ENCODE measurements around the gene C3orf80. TPM values are rescaled to one million over a fixed set of nuclear protein-coding genes. Genes with fewer than 3 reads are reported as not detected.
A peak's percentile ranks its signal among the peaks of the same experiment; 100 is the strongest.

The C3orf80 gene
- total RNA-seq, 4 donors from 2014 or later, result 0.40 to 3.7 (median 1.8) TPM

DNA sequence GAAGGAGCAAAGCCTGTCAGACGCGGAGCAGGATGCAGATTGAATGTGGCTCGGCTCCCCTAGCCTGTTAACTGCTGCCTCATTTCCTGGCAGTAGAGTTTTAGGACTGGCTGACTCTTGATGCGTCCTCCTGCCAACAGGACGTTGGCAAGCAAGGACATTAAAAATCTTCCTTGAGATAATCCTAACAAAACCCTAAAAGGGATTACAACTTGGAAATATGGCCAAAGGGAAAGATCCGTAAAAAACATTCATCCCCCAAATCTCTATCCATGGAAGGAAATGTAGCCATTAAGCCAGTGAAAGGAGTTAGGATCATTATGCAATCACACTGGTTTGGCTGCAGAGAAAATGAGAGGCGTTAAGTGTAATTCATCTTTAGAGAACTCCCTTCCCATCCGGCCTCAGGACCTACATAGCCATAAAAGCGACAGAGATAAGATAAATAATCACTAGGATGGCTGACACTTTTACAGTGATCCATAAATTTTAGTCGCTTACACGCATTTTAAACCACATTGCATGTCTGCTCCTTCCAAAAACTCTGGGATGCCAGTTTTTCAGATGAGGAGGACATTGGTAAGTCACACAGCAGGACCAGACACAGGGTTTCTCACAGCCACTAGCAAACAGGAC is 44.5 kb upstream of the C3orf80 start:
- no peak overlapping the region for H3K4me3 ChIP-seq
- in situ Hi-C loops (cut with MboI; ENCODE audit: low pct_ligation_motif_present in 1 of 4, low pct_unique_long_range_greater_than_20kb in 1 of 4, low sequenced_read_pairs in 3 of 4) (no loop called here), intact Hi-C loops (cut with DNase I; ENCODE audit: low total_unique reads) (loop anchor here (5.0 kb wide), 1 partner anchor 47 kb away; the partner anchor contains the start of gene C3orf80)
- H3K27ac ChIP-seq, result peak overlapping the region; percentile 44 to 76 (median 64)
- no peak for DNase-seq
- no peaks in the 10 kb centered on the region for H3K9me3 ChIP-seq
- TF ChIP-seq, protein P1, sequence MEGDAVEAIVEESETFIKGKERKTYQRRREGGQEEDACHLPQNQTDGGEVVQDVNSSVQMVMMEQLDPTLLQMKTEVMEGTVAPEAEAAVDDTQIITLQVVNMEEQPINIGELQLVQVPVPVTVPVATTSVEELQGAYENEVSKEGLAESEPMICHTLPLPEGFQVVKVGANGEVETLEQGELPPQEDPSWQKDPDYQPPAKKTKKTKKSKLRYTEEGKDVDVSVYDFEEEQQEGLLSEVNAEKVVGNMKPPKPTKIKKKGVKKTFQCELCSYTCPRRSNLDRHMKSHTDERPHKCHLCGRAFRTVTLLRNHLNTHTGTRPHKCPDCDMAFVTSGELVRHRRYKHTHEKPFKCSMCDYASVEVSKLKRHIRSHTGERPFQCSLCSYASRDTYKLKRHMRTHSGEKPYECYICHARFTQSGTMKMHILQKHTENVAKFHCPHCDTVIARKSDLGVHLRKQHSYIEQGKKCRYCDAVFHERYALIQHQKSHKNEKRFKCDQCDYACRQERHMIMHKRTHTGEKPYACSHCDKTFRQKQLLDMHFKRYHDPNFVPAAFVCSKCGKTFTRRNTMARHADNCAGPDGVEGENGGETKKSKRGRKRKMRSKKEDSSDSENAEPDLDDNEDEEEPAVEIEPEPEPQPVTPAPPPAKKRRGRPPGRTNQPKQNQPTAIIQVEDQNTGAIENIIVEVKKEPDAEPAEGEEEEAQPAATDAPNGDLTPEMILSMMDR (IDR thresholded peaks at IDR 0.05), result no peak
- TF ChIP-seq POLR2A (IDR thresholded peaks at IDR 0.05), result no peak
- peak; percentile 84 to 93 (median 90) for TF ChIP-seq POLR2AphosphoS5 (IDR thresholded peaks at IDR 0.05)
- peak; percentile 79 for TF ChIP-seq EP300 (IDR thresholded peaks at IDR 0.05; ENCODE audit: low read depth)
- H3K4me1 ChIP-seq, result peaks cover 0 to 30% (median 6%) of the 10 kb centered on the region in 4 donors
- no peaks in the 10 kb centered on the region for H3K27me3 ChIP-seq
- WGBS, 2 donors (ENCODE audit: low coverage in 1 of 2), result 15 to 23% methylated on average over 10 to 11 of the region's 11 CpGs
- H3K36me3 ChIP-seq, result no peaks in the 10 kb centered on the region

DNA sequence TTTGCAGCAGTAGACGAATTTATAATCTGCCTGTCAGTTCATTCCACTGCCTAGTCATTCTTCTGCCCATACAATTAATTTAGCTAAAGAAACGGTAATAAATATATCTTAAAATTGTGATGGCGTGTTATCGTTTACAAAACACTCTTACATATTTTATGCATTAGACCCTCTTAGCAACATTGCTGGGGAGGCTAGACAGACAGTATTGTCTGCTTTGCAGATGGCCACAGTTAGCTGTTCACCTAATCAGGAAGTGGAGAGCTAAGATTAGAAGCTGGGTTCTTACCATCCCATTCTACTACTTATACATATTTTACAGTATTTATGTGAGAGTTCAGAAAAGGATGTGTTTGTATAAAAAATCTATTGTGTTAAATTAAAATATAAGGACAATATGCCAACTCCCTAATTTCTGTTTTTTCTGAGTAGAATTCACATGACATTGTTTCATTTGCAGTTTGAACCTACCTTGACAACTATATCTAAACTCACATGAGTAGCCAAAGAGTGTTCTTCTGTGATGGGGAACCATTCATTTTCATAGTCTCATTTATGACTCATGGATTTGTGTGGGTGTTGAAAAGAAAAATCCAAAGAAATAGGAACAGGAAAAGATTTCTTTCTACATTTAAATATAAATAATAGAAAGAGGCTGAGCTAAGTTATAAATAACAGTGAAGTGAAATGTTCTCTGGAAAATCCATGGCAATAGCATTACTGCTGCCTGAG is 41.7 kb upstream of the C3orf80 start:
- no peak for DNase-seq
- H3K4me1 ChIP-seq, result peaks cover 0 to 30% (median 6%) of the 10 kb centered on the region in 4 donors
- H3K27me3 ChIP-seq, result no peaks in the 10 kb centered on the region
- no peaks in the 10 kb centered on the region for H3K9me3 ChIP-seq
- in situ Hi-C loops (cut with MboI; ENCODE audit: low pct_ligation_motif_present in 1 of 4, low pct_unique_long_range_greater_than_20kb in 1 of 4, low sequenced_read_pairs in 3 of 4) (no loop called here), intact Hi-C loops (cut with DNase I; ENCODE audit: low total_unique reads) (loop anchor here (5.0 kb wide), 1 partner anchor 44 kb away; the partner anchor contains the start of gene C3orf80)
- WGBS, 2 donors (ENCODE audit: low coverage in 1 of 2), result 69 to 86% methylated on average over 4 of the region's 4 CpGs
- H3K27ac ChIP-seq, result peak overlapping the region in 2 of 4 donors; percentile 34 to 45
- no peak for TF ChIP-seq POLR2AphosphoS5 (IDR thresholded peaks at IDR 0.05)
- TF ChIP-seq, protein P1 (IDR thresholded peaks at IDR 0.05), result no peak
- TF ChIP-seq POLR2A (IDR thresholded peaks at IDR 0.05), result no peak
- no peak for TF ChIP-seq EP300 (IDR thresholded peaks at IDR 0.05; ENCODE audit: low read depth)
- H3K4me3 ChIP-seq, result no peak overlapping the region
- no peaks in the 10 kb centered on the region for H3K36me3 ChIP-seq

DNA sequence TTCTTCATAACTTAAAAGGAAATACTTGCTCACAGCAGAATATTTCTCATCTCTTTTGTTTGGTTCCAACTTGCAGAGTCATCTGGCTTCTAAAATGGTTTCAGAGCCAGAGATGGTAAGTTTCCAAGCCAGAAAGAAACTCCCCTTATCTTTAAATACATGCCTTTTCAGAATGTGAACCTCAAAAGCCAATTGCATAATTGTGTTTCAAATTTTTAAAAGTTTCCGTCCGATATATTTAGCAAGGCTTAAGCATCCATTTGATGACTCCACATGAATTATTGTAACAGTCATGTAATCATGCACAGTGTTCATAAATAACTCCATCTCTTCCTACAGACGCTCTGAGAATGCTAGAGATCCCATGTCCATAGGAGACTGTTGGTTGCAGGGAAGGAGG is 40.6 kb upstream of the C3orf80 start:
- in situ Hi-C loops (cut with MboI; ENCODE audit: low pct_ligation_motif_present in 1 of 4, low pct_unique_long_range_greater_than_20kb in 1 of 4, low sequenced_read_pairs in 3 of 4), result no loop called here
- WGBS, 2 donors (ENCODE audit: low coverage in 1 of 2), result 57 to 60% methylated on average over 3 of the region's 3 CpGs
- no peak overlapping the region for H3K4me3 ChIP-seq

DNA sequence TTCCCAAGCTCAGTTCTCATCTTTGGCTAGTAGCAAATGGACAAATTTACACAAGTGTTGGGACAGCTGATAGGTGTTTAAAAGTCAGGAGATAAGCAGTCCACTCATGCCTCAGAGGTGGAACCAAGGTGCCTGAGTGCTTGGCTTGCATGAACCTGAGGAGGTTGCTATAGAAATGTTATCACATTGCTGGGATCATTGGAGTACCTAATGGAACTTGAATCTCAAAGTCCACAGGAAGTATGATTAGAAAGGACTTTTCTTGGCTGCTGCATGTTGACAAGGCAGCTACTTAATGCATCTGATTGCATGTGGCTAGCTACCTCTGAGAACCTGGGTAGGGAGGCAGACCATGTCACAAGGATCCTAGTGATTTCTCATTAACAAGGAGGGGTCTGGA is 39.5 kb upstream of the C3orf80 start:
- H3K27ac ChIP-seq, result no peak overlapping the region
- in situ Hi-C loops (cut with MboI; ENCODE audit: low pct_ligation_motif_present in 1 of 4, low pct_unique_long_range_greater_than_20kb in 1 of 4, low sequenced_read_pairs in 3 of 4) (no loop called here), intact Hi-C loops (cut with DNase I; ENCODE audit: low total_unique reads) (no loop called here)
- no peaks in the 10 kb centered on the region for H3K9me3 ChIP-seq
- DNase-seq, result no peak
- H3K4me3 ChIP-seq, result no peak overlapping the region
- no peaks in the 10 kb centered on the region for H3K27me3 ChIP-seq
- H3K36me3 ChIP-seq, result no peaks in the 10 kb centered on the region
- peaks cover 0 to 26% (median 4%) of the 10 kb centered on the region in 4 donors for H3K4me1 ChIP-seq
- no peak for TF ChIP-seq POLR2A (IDR thresholded peaks at IDR 0.05)
- TF ChIP-seq EP300 (IDR thresholded peaks at IDR 0.05; ENCODE audit: low read depth), result no peak
- TF ChIP-seq POLR2AphosphoS5 (IDR thresholded peaks at IDR 0.05), result no peak
- TF ChIP-seq, protein P1 (IDR thresholded peaks at IDR 0.05), result no peak

More for the DNA sequence above, 40.6 kb upstream of the C3orf80 start:
- TF ChIP-seq EP300 (IDR thresholded peaks at IDR 0.05; ENCODE audit: low read depth) (no peak), POLR2AphosphoS5 (IDR thresholded peaks at IDR 0.05) (no peak), POLR2A (IDR thresholded peaks at IDR 0.05) (no peak)
- TF ChIP-seq, protein P1 (IDR thresholded peaks at IDR 0.05), result no peak
- no peaks in the 10 kb centered on the region for H3K27me3 ChIP-seq
- peaks cover 0 to 30% (median 6%) of the 10 kb centered on the region in 4 donors for H3K4me1 ChIP-seq
- DNase-seq, result no peak
- peak overlapping the region in 3 of 4 donors; percentile 34 to 45 (median 34) for H3K27ac ChIP-seq
- H3K36me3 ChIP-seq, result no peaks in the 10 kb centered on the region
- no peaks in the 10 kb centered on the region for H3K9me3 ChIP-seq
- intact Hi-C loops (cut with DNase I; ENCODE audit: low total_unique reads), result loop anchor here (5.0 kb wide), 1 partner anchor 43 kb away; the partner anchor contains the start of gene C3orf80
